IMR-90 (cell line): Measurements from ENCODE around the gene STAT1. TPM values are rescaled to one million over a fixed set of nuclear protein-coding genes. Genes with fewer than 3 reads are reported as not detected.

Experiments
- ATAC-seq: fragments of 200-7000 bp; cut with Tn5 transposase; 2 replicates; pipeline ENCODE4 v1.9.1; 2020; ENCODE audit warnings: low read depth, mild to moderate bottlenecking, moderate library complexity
- BruUV-seq: library from RNA; stranded (reverse); fragments of 400-500 nt; replicated peaks from 2 replicates; lab custom pipeline; 2021; lab: Mats Ljungman, UMichigan
- CTCF ChIA-PET: fragments of 300-600 bp; formaldehyde crosslinking; extraction: SDS; loops from one replicate; lab custom pipeline; 2021; ENCODE audit warnings: antibody characterized with exemption; lab: Yijun Ruan, JAX
- POLR2A ChIA-PET: fragments of 300-600 bp; sonication (Branson Sonifier 250); formaldehyde crosslinking; loops from one replicate; lab custom pipeline; 2022; ENCODE audit warnings: antibody characterized with exemption; ENCODE audit not compliant: unreplicated experiment; lab: Charles Lee
- DNase-seq: peaks from one replicate; pipeline ENCODE4 v3.0.0; 2013
- H2AFZ ChIP-seq: replicated peaks from 2 replicates; pipeline ENCODE3; 2013; ENCODE audit warnings: low read length, mild to moderate bottlenecking; ENCODE audit not compliant: poor library complexity
- H2AK5ac ChIP-seq: 2 replicates; pipeline ENCODE4 v1.6.1; 2013; ENCODE audit warnings: low read depth, low read length, inconsistent platforms
- H2AK9ac ChIP-seq: replicated peaks from 2 replicates; pipeline ENCODE3; 2013; ENCODE audit warnings: mild to moderate bottlenecking, low read depth, low read length, moderate library complexity; ENCODE audit not compliant: poor library complexity
- H2BK120ac ChIP-seq: 2 replicates; pipeline ENCODE4 v1.6.1; 2013; ENCODE audit warnings: low read depth, low read length, inconsistent platforms
- H2BK15ac ChIP-seq: 3 replicates; pipeline ENCODE4 v1.6.1; 2013; ENCODE audit warnings: low read depth, low read length, inconsistent platforms
- H2BK20ac ChIP-seq: 2 replicates; pipeline ENCODE4 v1.6.1; 2013; ENCODE audit warnings: low read depth, mild to moderate bottlenecking, inconsistent platforms, low read length, moderate library complexity
- H2BK5ac ChIP-seq: 2 replicates; pipeline ENCODE4 v1.6.1; 2013; ENCODE audit warnings: mild to moderate bottlenecking, low read depth, low read length, inconsistent platforms; ENCODE audit not compliant: poor library complexity, severe bottlenecking
- H3K14ac ChIP-seq: replicated peaks from 2 replicates; pipeline ENCODE4 v1.6.1; 2013; ENCODE audit warnings: low read depth, low read length, inconsistent platforms
- H3K18ac ChIP-seq: 2 replicates; pipeline ENCODE4 v1.6.1; 2013; ENCODE audit warnings: low read depth, low read length, control low read depth
- H3K23ac ChIP-seq: 2 replicates; pipeline ENCODE4 v1.6.1; 2013; ENCODE audit warnings: low read depth, low read length, inconsistent platforms
- H3K27ac ChIP-seq: 2 replicates; pipeline ENCODE4 v1.5.1; 2013; ENCODE audit warnings: mild to moderate bottlenecking, control low read depth, low read length; ENCODE audit not compliant: insufficient read depth
- H3K27me3 ChIP-seq: 2 replicates; pipeline ENCODE4 v1.6.1; 2013; ENCODE audit warnings: low read length; ENCODE audit not compliant: control insufficient read depth, insufficient read depth
- H3K36me3 ChIP-seq: 2 replicates; pipeline ENCODE4 v1.6.1; 2013; ENCODE audit warnings: low read length, mixed read lengths; ENCODE audit not compliant: control insufficient read depth, insufficient read depth
- H3K4ac ChIP-seq: 2 replicates; pipeline ENCODE4 v1.6.1; 2013; ENCODE audit warnings: low read depth, low read length, inconsistent platforms
- H3K4me1 ChIP-seq: 2 replicates; pipeline ENCODE4 v1.6.1; 2013; ENCODE audit warnings: low read length, mixed read lengths; ENCODE audit not compliant: control insufficient read depth, insufficient read depth
- H3K4me2 ChIP-seq: 2 replicates; pipeline ENCODE4 v1.6.1; 2013; ENCODE audit warnings: low read depth, mild to moderate bottlenecking, control low read depth, low read length, moderate library complexity
- H3K4me3 ChIP-seq: 2 replicates; pipeline ENCODE4 v1.5.1; 2013; ENCODE audit warnings: low read depth, mild to moderate bottlenecking, control low read depth, low read length, moderate library complexity; ENCODE audit not compliant: insufficient read depth
- H3K56ac ChIP-seq: 2 replicates; pipeline ENCODE4 v1.6.1; 2013; ENCODE audit warnings: low read length, inconsistent platforms; ENCODE audit not compliant: insufficient read depth; ENCODE audit errors: extremely low read depth
- H3K79me1 ChIP-seq, 2 experiments: 2 replicates each; pipeline ENCODE4 v1.6.1; 2013; ENCODE audit warnings: low read length in 2 of 2, inconsistent platforms in 1 of 2, low read depth in 1 of 2
- H3K9ac ChIP-seq: 2 replicates; pipeline ENCODE4 v1.6.1; 2013; ENCODE audit warnings: low read depth, low read length, control low read depth
- H3K9me1 ChIP-seq: 2 replicates; pipeline ENCODE4 v1.6.1; 2013; ENCODE audit warnings: low read length, inconsistent platforms; ENCODE audit not compliant: insufficient read depth
- H3K9me3 ChIP-seq: 2 replicates; pipeline ENCODE4 v1.6.1; 2013; ENCODE audit warnings: low read length; ENCODE audit not compliant: control insufficient read depth, insufficient read depth
- H4K20me1 ChIP-seq: 2 replicates; pipeline ENCODE4 v1.6.1; 2013; ENCODE audit warnings: low read length, inconsistent platforms; ENCODE audit not compliant: insufficient read depth
- H4K5ac ChIP-seq: 2 replicates; pipeline ENCODE4 v1.6.1; 2013; ENCODE audit warnings: mild to moderate bottlenecking, low read depth, low read length, control low read depth
- H4K8ac ChIP-seq, 2 experiments: 2 replicates each; pipeline ENCODE4 v1.6.1; 2013; ENCODE audit warnings: low read depth in 2 of 2, low read length in 2 of 2, control low read depth in 1 of 2, inconsistent platforms in 1 of 2
- H4K91ac ChIP-seq: 2 replicates; pipeline ENCODE4 v1.6.1; 2013; ENCODE audit warnings: low read depth, low read length, inconsistent platforms; ENCODE audit not compliant: insufficient read depth
- BHLHE40 ChIP-seq: fragments of 150-350 bp; IDR thresholded peaks from 2 replicates; pipeline ENCODE4 v1.6.1; 2016; ENCODE audit warnings: mild to moderate bottlenecking, low read depth, low read length
- CEBPB ChIP-seq: IDR thresholded peaks from 2 replicates; pipeline ENCODE4 v1.6.1; 2012; ENCODE audit warnings: low read depth, low read length, improper control_type of control experiment
- CHD1 ChIP-seq: IDR thresholded peaks from 2 replicates; pipeline ENCODE4 v1.6.1; 2012; ENCODE audit warnings: low read depth, low read length, improper control_type of control experiment
- CTCF ChIP-seq: conservative IDR thresholded peaks from 2 replicates; pipeline ENCODE4 v1.5.1; 2012; ENCODE audit warnings: mild to moderate bottlenecking, low read depth, low read length, improper control_type of control experiment
- ELK1 ChIP-seq: fragments of 150-350 bp; IDR thresholded peaks from 2 replicates; pipeline ENCODE4 v1.6.1; 2016; ENCODE audit warnings: low read depth, mild to moderate bottlenecking, low read length, moderate library complexity, borderline replicate concordance
- FOS ChIP-seq: fragments of 150-350 bp; IDR thresholded peaks from 2 replicates; pipeline ENCODE4 v1.6.1; 2016; ENCODE audit warnings: low read depth, low read length
- MAFK ChIP-seq: IDR thresholded peaks from 2 replicates; pipeline ENCODE4 v1.6.1; 2012; ENCODE audit warnings: low read depth, low read length, improper control_type of control experiment
- MAZ ChIP-seq: IDR thresholded peaks from 2 replicates; pipeline ENCODE4 v1.6.1; 2012; ENCODE audit warnings: low read depth, mild to moderate bottlenecking, low read length, improper control_type of control experiment, moderate library complexity, borderline replicate concordance
- MXI1 ChIP-seq: IDR thresholded peaks from 2 replicates; pipeline ENCODE4 v1.6.1; 2012; ENCODE audit warnings: low read depth, mild to moderate bottlenecking, low read length, moderate library complexity, borderline replicate concordance
- NFE2L2 ChIP-seq: fragments of 150-350 bp; IDR thresholded peaks from 2 replicates; pipeline ENCODE4 v1.6.1; 2016; ENCODE audit warnings: low read depth, mild to moderate bottlenecking, low read length
- POLR2A ChIP-seq: IDR thresholded peaks from 2 replicates; pipeline ENCODE4 v1.6.1; 2012; ENCODE audit warnings: mild to moderate bottlenecking, low read depth, low read length
- RAD21 ChIP-seq: IDR thresholded peaks from 2 replicates; pipeline ENCODE4 v1.6.1; 2012; ENCODE audit warnings: low read length, improper control_type of control experiment
- RCOR1 ChIP-seq: IDR thresholded peaks from 2 replicates; pipeline ENCODE4 v1.6.1; 2012; ENCODE audit warnings: mild to moderate bottlenecking, low read length, improper control_type of control experiment; ENCODE audit not compliant: insufficient replicate concordance
- RFX5 ChIP-seq: IDR thresholded peaks from 2 replicates; pipeline ENCODE4 v1.8.0; 2012; ENCODE audit warnings: low read depth, mild to moderate bottlenecking, low read length, moderate library complexity
- SMC3 ChIP-seq: fragments of 150-350 bp; IDR thresholded peaks from 2 replicates; pipeline ENCODE4 v1.6.1; 2016; ENCODE audit warnings: low read depth, mild to moderate bottlenecking, antibody characterized with exemption, low read length, moderate library complexity
- USF2 ChIP-seq: fragments of 150-350 bp; IDR thresholded peaks from 2 replicates; pipeline ENCODE4 v1.6.1; 2017; ENCODE audit warnings: mild to moderate bottlenecking, antibody characterized with exemption, low read length, low read depth
- WGBS, 2 experiments: methylation state at CpG; one replicate each; pipeline versions ENCODE4 v1.1.5 to v1.1.7; 2013; ENCODE audit warnings: missing lambda C conversion rate in 2 of 2; ENCODE audit not compliant: insufficient read length in 1 of 2; ENCODE audit errors: extremely low coverage in 2 of 2; 5-methylcytosine and 5-hydroxymethylcytosine counted together
- dilution Hi-C: fragments of 300-500 bp; cut with HindIII; formaldehyde crosslinking; loops from one replicate; pipeline ENCODE4 v1.14.3; 2018; ENCODE audit warnings: low sequenced_read_pairs; ENCODE audit not compliant: unreplicated experiment
- in situ Hi-C: fragments of 300-500 bp; cut with MboI; formaldehyde crosslinking; loops from 3 replicates; pipeline ENCODE4 v1.14.3; 2019; ENCODE audit warnings: low sequenced_read_pairs, inconsistent platforms, mixed read lengths
- intact Hi-C: fragments of 100-400 bp; cut with micrococcal nuclease; formaldehyde crosslinking; loops from 2 replicates; pipeline ENCODE4 v1.10.0; 2022
- polyA plus RNA-seq, 3 experiments: library from polyadenylated mRNA; depleted of rRNA; stranded (reverse); fragments of >200 nt; gene quantifications; 2 replicates each; pipeline ENCODE4 v1.2.3, GENCODE V29; 2012; ENCODE audit warnings: low replicate concordance in 1 of 3
- total RNA-seq: library from RNA; depleted of rRNA; stranded (reverse); fragments of >200 nt; gene quantifications from 2 replicates; pipeline ENCODE4 v1.2.3, GENCODE V29; 2012

The STAT1 gene
- total and polyA plus RNA-seq, 2 of the 4 experiments (the other 2 are of a cell fraction) = 43.2 to 67.9 TPM

- no peak overlapping the region for H2BK15ac ChIP-seq
- TF ChIP-seq RAD21 = no peak
- no peak for TF ChIP-seq ELK1
- TF ChIP-seq POLR2A = no peak
- no peak for TF ChIP-seq MAZ
- no peak for TF ChIP-seq CTCF
- TF ChIP-seq CHD1 = no peak
- TF ChIP-seq USF2 = no peak
- no peak for TF ChIP-seq MXI1
- TF ChIP-seq CEBPB = no peak
- TF ChIP-seq BHLHE40 = no peak
- no peak for TF ChIP-seq RFX5
- no peak for TF ChIP-seq SMC3
- TF ChIP-seq MAFK = no peak
- no peak for TF ChIP-seq RCOR1
- TF ChIP-seq FOS = no peak
- no peak for TF ChIP-seq NFE2L2
- intact Hi-C loops (no loop called here), in situ Hi-C loops (no loop called here), dilution Hi-C loops (no loop called here)
- H2AFZ ChIP-seq = no peak overlapping the region
- no peak overlapping the region for H3K4me3 ChIP-seq
- no peak overlapping the region for H3K4ac ChIP-seq
- no peak overlapping the region for H2AK5ac ChIP-seq
- no peak overlapping the region for H3K23ac ChIP-seq
- no peaks in the 10 kb centered on the region for H3K9me3 ChIP-seq
- H4K20me1 ChIP-seq = peaks cover 4% of the 10 kb centered on the region; the same call in 1 of the 2 replicates
- ATAC-seq (no peak), DNase-seq (no peak)
- no peaks in the 10 kb centered on the region; a peak in 1 of 4 replicates for H3K79me1 ChIP-seq
- no peak overlapping the region for H3K18ac ChIP-seq
- no peak overlapping the region for H2BK5ac ChIP-seq
- H3K36me3 ChIP-seq = no peaks in the 10 kb centered on the region
- H3K27ac ChIP-seq = no peak overlapping the region
- H2BK20ac ChIP-seq = no peak overlapping the region
- no peak overlapping the region for H4K8ac ChIP-seq
- H4K91ac ChIP-seq = no peak overlapping the region
- BruUV-seq = no TSS peak
- no peak overlapping the region for H3K9ac ChIP-seq
- 0 out of 2 replicates have a peak, but pooled peaks cover 1% of the 10 kb centered on the region for H3K9me1 ChIP-seq
- H3K4me2 ChIP-seq = no peak overlapping the region
- no CpG with 5 or more reads among the region's 2 CpGs for WGBS, 2 experiments
- no peak overlapping the region for H3K56ac ChIP-seq
- no peak overlapping the region for H2AK9ac ChIP-seq
- no peaks in the 10 kb centered on the region for H3K4me1 ChIP-seq
- POLR2A ChIA-PET = no interaction called here
- no peak overlapping the region for H3K14ac ChIP-seq
- CTCF ChIA-PET = no interaction called here
- no peak overlapping the region for H4K5ac ChIP-seq
- no peaks in the 10 kb centered on the region for H3K27me3 ChIP-seq
- no peak overlapping the region for H2BK120ac ChIP-seq
Measured at GRCh38 chr2:190941571-190941970, 72.4 kb downstream of the STAT1 start.
